Stimulated activated CD4-positive, alpha-beta T cell treated with anti-CD3 and anti-CD28 coated beads, TNF-alpha, amount 100 ng/mL, for 4 hours (primary cell): ENCODE data around the gene ABCC12.
"Not testable (repeated sequence)": the region's sequence is repeated elsewhere in the genome, so short reads cannot be mapped to it uniquely, and the experiment has no call there.

ENCODE experiments used
- DNase-seq, 3 experiments: peaks; one replicate each; pipeline ENCODE4 v3.0.0-alpha.2; 2020; ENCODE audit warnings: low read depth in 3 of 3

The ABCC12 gene

DNA sequence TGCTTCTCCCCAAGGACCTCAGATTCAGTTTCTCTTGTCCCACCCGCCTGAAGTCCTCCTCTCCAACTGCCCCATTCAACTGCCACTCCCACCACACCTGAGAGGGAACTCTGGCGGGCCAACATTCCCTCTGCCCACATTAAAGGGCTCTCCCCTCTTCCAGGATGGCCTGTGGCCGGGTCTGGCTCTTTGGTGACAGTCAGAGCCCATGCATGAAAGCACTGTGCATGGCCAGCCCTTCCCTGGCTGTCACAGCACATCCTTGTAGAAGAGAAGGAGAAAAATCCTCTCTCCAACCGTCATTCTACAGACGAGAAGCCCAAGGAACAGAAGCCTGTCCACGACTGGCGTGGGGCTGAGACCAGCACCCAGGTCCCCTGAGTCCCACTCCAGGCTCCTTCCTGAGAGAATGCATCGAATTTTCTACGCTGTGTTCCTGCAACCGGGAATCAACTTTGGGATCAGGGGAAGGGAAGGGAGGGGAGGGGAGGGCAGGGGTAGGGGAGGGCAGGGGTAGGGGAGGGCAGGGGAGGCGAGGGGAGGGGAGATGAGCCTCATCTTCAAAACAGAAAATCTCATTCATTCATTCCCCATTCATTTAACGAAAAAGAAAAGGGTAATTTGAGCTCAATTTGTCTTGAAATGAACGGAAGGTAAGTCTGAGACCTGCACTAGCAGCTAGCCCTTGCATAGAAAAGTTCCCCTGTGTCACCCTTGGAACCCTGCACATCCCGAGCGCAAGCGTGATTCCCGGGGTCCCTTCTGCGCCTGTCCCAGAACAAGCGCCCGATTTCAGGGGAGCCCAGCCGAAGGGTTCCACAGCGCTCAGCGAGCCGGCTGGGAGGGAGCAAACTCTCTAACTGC is at the start of gene ABCC12:
Gene ABCC12, minus strand, starts transcription at position 68 of the 864 bp plus-strand sequence. CDS start 9,569 bp downstream, outside the sequence.
- DNase-seq = no peak

- DNase-seq = no peak
Observed at GRCh38 chr16:48204825-48205151, 49.0 kb upstream of the ABCC12 start.

GRCh38 chr16:48203974-48204824 is 48.4 kb upstream of the ABCC12 start:
- no peak for DNase-seq

DNA sequence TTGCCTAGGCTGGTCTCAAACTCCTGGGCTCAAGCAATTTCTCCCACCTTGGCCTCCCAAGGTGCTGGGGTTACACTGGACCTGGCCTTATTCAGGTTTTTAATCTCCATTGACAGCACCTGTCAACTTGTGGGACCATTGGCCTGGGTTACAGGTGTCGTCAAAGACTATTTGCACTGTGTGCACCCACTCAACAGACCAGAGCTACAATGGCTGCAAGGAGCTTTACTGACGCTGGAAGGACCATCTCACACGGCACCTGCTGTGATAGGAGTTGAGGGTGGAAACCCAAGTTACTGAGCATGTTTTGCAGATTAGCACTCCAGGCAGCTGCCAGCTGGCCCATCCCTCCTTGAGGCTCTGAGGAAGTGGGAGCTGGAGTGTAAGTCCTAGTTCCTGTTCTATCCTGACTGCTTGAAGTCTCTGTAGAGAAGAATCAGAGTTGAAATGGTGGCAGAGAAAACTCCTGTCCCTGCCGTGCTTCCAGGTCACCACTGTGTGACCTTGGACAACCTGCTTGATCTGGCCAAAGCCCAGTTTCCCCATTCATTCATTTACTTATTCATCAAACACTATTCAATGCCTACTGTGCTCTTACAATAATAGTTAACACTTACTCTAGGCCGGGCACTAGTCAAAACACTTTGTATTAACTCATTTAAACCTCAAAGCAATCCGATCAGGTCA is 45.9 kb upstream of the ABCC12 start:
- no peak for DNase-seq

- no peak for DNase-seq
Observed at GRCh38 chr16:48197294-48197693, 41.5 kb upstream of the ABCC12 start.

DNA sequence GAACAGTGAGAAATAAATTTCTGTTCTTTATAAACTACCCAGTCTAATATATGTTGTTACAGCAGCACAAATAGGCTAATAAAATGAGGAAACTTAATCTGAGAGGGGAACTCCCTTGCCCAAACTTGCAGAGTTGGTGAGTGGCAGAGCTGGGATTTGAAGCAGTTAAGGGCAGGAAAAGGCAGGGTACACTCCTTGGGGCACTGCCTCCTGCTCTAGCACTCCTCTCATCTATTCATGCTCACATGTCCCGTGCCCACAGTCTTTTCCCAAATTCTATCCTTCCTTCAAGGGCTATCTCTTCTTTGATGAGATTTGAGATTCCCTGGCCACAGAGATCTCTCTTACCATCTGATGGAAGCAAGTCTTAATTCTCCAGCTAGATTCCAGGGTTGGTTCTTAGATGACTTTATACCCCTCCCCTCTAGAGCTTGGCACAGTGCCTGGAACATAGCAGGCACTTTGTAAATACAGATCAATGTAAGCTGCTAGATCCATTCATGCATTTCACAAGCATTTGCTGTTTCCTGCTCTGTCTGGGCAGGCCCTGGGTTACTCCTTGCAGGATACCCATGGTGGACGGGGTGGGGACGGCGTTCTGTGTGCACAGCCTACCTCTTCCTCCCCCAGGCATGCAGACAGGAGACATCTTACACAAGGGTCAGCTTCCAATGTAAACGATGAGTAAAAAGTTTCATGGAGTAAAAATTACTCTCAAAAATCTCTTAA is 39.2 kb upstream of the ABCC12 start:
- DNase-seq = no peak

- DNase-seq = no peak
Observed at GRCh38 chr16:48193846-48194245, 38.1 kb upstream of the ABCC12 start.

DNA sequence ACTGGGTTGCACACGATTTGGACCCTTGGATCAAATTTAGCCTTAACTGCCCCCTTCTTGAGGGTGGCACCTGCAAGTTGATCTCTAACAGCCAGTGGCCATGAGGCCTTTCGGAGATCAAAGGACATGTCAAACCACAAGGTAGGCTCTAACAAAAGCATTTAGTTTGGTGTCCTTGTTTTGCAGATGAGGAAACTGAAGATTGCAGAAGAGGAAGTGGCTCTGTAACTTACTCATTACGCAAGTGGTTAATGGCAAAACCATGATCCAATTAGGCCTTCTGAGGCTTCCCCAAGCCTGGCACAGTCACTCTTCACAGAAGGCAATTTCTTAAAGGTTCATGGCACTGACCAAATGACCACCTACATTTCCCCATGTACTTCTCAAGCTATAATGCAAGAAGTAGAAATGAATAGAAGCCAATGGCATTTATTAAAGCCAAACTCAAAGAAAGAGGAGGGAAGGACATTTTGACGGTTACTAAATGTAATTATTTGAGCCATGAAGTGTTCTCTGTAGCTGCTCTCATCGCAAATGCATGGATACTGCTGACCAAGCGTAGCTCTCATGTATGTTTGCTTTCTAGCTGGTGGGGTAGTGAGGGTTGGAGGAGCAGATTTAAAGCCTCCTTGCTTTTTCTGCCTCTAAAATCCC is 32.8 kb upstream of the ABCC12 start:
- no peak for DNase-seq

DNA sequence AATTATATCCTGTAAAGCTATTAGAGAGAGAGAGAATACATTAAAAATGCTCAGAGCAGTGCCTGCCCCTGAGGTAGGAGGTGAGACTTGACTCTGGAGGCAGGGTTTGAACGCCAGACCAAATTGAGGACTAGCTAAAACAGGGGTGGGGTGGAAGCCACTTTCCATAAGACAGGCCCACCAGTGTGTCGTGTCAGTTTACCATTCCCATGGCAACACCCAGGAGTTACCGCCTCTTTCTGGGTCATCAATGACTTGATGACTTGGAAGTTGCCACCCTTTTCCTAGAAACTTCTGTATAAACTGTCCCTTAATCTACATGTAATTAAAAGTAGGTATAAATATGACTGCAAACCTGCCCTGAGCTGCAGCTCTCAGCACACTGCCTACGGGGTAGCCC is 32.0 kb upstream of the ABCC12 start:
- no peak for DNase-seq

GRCh38 chr16:48184681-48185080 is 28.9 kb upstream of the ABCC12 start:
- DNase-seq = no peak

DNA sequence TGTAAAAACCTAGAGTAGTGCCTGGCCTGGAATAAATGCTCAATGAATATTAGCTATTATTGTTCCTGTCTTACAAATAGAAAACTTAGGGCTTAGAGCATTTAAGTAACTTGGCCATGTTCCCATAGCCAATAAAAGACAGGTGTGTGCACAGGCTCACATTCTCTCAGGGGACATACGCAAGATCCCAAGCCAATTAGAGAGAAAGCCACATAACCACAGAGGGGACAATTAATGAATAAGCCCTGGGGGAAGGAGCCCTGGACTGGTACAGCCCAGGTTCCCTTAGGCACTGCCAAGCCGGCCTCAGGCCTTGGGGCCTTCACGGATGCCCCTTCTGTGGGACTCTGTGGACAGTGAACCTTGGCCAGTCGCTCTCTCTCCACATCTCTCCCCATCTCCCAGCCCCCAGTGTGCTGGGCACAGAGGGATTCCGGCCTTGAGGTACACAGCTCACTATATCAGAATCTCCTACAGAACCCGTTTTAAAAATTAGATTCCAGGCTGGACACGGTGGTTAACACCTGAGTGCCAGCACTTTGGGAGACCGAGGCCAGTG is 27.3 kb upstream of the ABCC12 start:
- no peak for DNase-seq

GRCh38 chr16:48181746-48182520 is 26.1 kb upstream of the ABCC12 start:
- DNase-seq = not testable (repeated sequence)

GRCh38 chr16:48180868-48181480 is 25.2 kb upstream of the ABCC12 start:
- no peak for DNase-seq

- DNase-seq = no peak
Observed at GRCh38 chr16:48176635-48177408, 21.0 kb upstream of the ABCC12 start.

- DNase-seq = no peak
Observed at GRCh38 chr16:48173889-48174288, 18.1 kb upstream of the ABCC12 start.

GRCh38 chr16:48172682-48173081 is 16.9 kb upstream of the ABCC12 start:
- DNase-seq = no peak

DNA sequence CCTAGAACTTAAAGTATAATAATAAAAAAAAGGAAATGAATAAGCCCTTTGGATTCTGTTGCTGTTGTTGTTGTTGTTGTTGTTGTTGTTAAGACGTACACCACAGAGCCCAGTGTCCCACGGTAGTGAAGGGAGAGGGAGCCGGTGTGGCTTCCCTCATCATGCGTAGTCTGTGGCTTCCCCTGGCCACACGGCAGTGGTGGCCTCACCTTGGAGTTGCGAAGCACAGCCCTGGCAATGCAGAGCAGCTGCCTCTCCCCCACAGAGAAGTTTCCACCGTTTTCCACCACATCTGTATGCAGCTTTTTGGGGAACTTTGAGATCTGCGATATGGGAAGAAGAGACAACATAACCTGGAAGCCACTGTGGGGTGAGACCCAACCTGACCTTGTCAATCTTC is 14.1 kb upstream of the ABCC12 start:
- no peak for DNase-seq

- DNase-seq = no peak
Observed at GRCh38 chr16:48168075-48168474, 12.3 kb upstream of the ABCC12 start.

DNA sequence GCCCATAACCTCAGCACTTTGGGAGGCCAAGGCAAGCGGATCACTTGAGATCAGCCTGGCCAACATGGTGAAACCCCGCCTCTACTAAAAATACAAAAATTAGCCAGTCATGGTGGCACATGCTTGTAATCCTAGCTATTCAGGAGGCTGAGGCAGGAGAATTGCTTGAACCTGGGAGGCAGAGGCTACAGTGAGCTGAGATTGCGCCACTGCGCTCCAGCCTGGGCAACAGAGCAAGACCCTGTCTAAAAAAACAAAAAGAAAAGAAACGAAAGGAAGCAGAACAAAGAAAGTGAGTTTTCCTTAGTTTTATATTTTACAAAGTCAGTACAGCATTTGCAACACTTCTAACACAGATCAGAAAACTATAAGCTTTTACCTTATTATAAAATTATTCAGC is 10.8 kb upstream of the ABCC12 start:
- DNase-seq = not testable (repeated sequence)
